Mesothelial cell of epicardium (in vitro differentiated cells): Measurements from ENCODE around the gene PPP2R1A. TPM values are rescaled to one million over a fixed set of nuclear protein-coding genes. Genes with fewer than 3 reads are reported as not detected.

Experiments used
- DNase-seq, 2 experiments: peaks; one replicate each; pipeline ENCODE4 v3.0.0; 2021; ENCODE audit warnings: low spot score in 2 of 2; ENCODE audit not compliant: unreplicated experiment in 2 of 2
- H3K27ac Mint-ChIP-seq: 2 replicates; pipeline ENCODE4 v1.8.0; 2021; ENCODE audit warnings: mixed read lengths
- H3K27me3 Mint-ChIP-seq: 2 replicates; pipeline ENCODE4 v1.8.0; 2021; ENCODE audit warnings: low read depth, mixed read lengths
- H3K36me3 Mint-ChIP-seq: 2 replicates; pipeline ENCODE4 v1.8.0; 2021; ENCODE audit warnings: mixed read lengths
- H3K4me1 Mint-ChIP-seq: 2 replicates; pipeline ENCODE4 v1.8.0; 2021; ENCODE audit warnings: mixed read lengths
- H3K4me3 Mint-ChIP-seq: 2 replicates; pipeline ENCODE4 v1.8.0; 2021; ENCODE audit warnings: mild to moderate bottlenecking, moderate library complexity, mixed read lengths
- H3K9me3 Mint-ChIP-seq: 2 replicates; pipeline ENCODE4 v1.8.0; 2021; ENCODE audit warnings: mixed read lengths
- CTCF ChIP-seq: fragments of 200-600 bp; sonication (generic); IDR thresholded peaks from one replicate; pipeline ENCODE4 v1.5.0; 2021; ENCODE audit warnings: antibody characterized with exemption; ENCODE audit not compliant: unreplicated experiment
- total RNA-seq: library from RNA; stranded (reverse); gene quantifications from 3 replicates; pipeline ENCODE4 v1.2.1, GENCODE V29; 2021

Gene PPP2R1A
- total RNA-seq, 1 donor from 2014 or later, result 314 TPM

GRCh38 chr19:52211203-52211602 is 21.4 kb downstream of the PPP2R1A start:
- no peaks in the 10 kb centered on the region for H3K27me3 Mint-ChIP-seq
- H3K36me3 Mint-ChIP-seq, result peaks cover 50% of the 10 kb centered on the region
- H3K27ac Mint-ChIP-seq, result no peak overlapping the region
- no peak for DNase-seq
- TF ChIP-seq CTCF, result no peak
- no peak overlapping the region for H3K4me3 Mint-ChIP-seq
- no peaks in the 10 kb centered on the region for H3K9me3 Mint-ChIP-seq
- H3K4me1 Mint-ChIP-seq, result no peaks in the 10 kb centered on the region

GRCh38 chr19:52211926-52212571 is 22.2 kb downstream of the PPP2R1A start:
- Mint-ChIP-seq H3K27me3 (no peaks in the 10 kb centered on the region), H3K27ac (no peak overlapping the region), H3K36me3 (peaks cover 52% of the 10 kb centered on the region), H3K9me3 (no peaks in the 10 kb centered on the region), H3K4me3 (no peak overlapping the region), H3K4me1 (no peaks in the 10 kb centered on the region)
- DNase-seq, result no peak
- no peak for TF ChIP-seq CTCF

- Mint-ChIP-seq H3K4me1 (no peaks in the 10 kb centered on the region), H3K36me3 (peaks cover 56% of the 10 kb centered on the region), H3K4me3 (no peak overlapping the region), H3K9me3 (no peaks in the 10 kb centered on the region), H3K27ac (no peak overlapping the region), H3K27me3 (no peaks in the 10 kb centered on the region)
- no peak for TF ChIP-seq CTCF
- no peak for DNase-seq
These were observed 22.9 kb downstream of the PPP2R1A start for GRCh38 chr19:52212572-52213255.

GRCh38 chr19:52214241-52214640 is 24.4 kb downstream of the PPP2R1A start:
- Mint-ChIP-seq H3K27me3 (no peaks in the 10 kb centered on the region), H3K9me3 (no peaks in the 10 kb centered on the region), H3K4me1 (no peaks in the 10 kb centered on the region), H3K4me3 (no peak overlapping the region), H3K27ac (no peak overlapping the region), H3K36me3 (peaks cover 61% of the 10 kb centered on the region)
- no peak for DNase-seq
- no peak for TF ChIP-seq CTCF

GRCh38 chr19:52216401-52216800 is 26.5 kb downstream of the PPP2R1A start:
- Mint-ChIP-seq H3K27me3 (no peaks in the 10 kb centered on the region), H3K4me3 (no peak overlapping the region), H3K36me3 (peaks cover 64% of the 10 kb centered on the region), H3K27ac (no peak overlapping the region), H3K9me3 (no peaks in the 10 kb centered on the region), H3K4me1 (no peaks in the 10 kb centered on the region)
- TF ChIP-seq CTCF, result no peak
- DNase-seq, result no peak
